BLaER1 (cell line): ENCODE results near the gene ANK3.

Source experiments
- H3K27ac ChIP-seq: shearing (Covaris generic); formaldehyde crosslinking; 2 replicates; pipeline ENCODE4 v1.8.1; 2022
- H3K27me3 ChIP-seq: shearing (Covaris generic); formaldehyde crosslinking; 2 replicates; pipeline ENCODE4 v1.8.1; 2022
- H3K36me3 ChIP-seq: shearing (Covaris generic); formaldehyde crosslinking; 2 replicates; pipeline ENCODE4 v1.8.1; 2022
- H3K4me1 ChIP-seq: shearing (Covaris generic); formaldehyde crosslinking; 2 replicates; pipeline ENCODE4 v1.8.1; 2022
- H3K4me2 ChIP-seq: shearing (Covaris generic); formaldehyde crosslinking; 2 replicates; pipeline ENCODE4 v1.8.1; 2022
- H3K4me3 ChIP-seq: shearing (Covaris generic); formaldehyde crosslinking; 2 replicates; pipeline ENCODE4 v1.8.1; 2022
- H3K9ac ChIP-seq: shearing (Covaris generic); formaldehyde crosslinking; 2 replicates; pipeline ENCODE4 v1.8.1; 2022
- H3K9me3 ChIP-seq: shearing (Covaris generic); formaldehyde crosslinking; 2 replicates; pipeline ENCODE4 v1.8.1; 2022
- H4K20me1 ChIP-seq: shearing (Covaris generic); formaldehyde crosslinking; 2 replicates; pipeline ENCODE4 v1.8.1; 2022
- Cebpa-rat ChIP-seq: shearing (Covaris generic); IDR thresholded peaks from 2 replicates; pipeline ENCODE4 v1.8.1; 2022

ANK3 gene

GRCh38 chr10:60426425-60426824 lies 36.8 kb upstream of the ANK3 start:
- H4K20me1 ChIP-seq, result no peaks in the 10 kb centered on the region
- H3K9me3 ChIP-seq, result no peaks in the 10 kb centered on the region
- H3K4me2 ChIP-seq, result no peak overlapping the region
- H3K4me3 ChIP-seq, result no peak overlapping the region
- no peak overlapping the region for H3K9ac ChIP-seq
- no peaks in the 10 kb centered on the region for H3K4me1 ChIP-seq
- no peaks in the 10 kb centered on the region for H3K36me3 ChIP-seq
- H3K27me3 ChIP-seq, result no peaks in the 10 kb centered on the region
- TF ChIP-seq Cebpa-rat, result no peak
- H3K27ac ChIP-seq, result no peak overlapping the region

- H3K9me3 ChIP-seq, result no peaks in the 10 kb centered on the region
- no peak overlapping the region for H3K27ac ChIP-seq
- H4K20me1 ChIP-seq, result no peaks in the 10 kb centered on the region
- H3K9ac ChIP-seq, result no peak overlapping the region
- no peak overlapping the region for H3K4me3 ChIP-seq
- no peaks in the 10 kb centered on the region for H3K36me3 ChIP-seq
- H3K27me3 ChIP-seq, result no peaks in the 10 kb centered on the region
- H3K4me2 ChIP-seq, result no peak overlapping the region
- TF ChIP-seq Cebpa-rat, result no peak
- H3K4me1 ChIP-seq, result no peaks in the 10 kb centered on the region
These were observed 35.9 kb upstream of the ANK3 start for GRCh38 chr10:60425392-60426110.

- no peak overlapping the region for H3K9ac ChIP-seq
- no peaks in the 10 kb centered on the region for H3K27me3 ChIP-seq
- no peaks in the 10 kb centered on the region for H3K9me3 ChIP-seq
- H3K27ac ChIP-seq, result no peak overlapping the region
- H3K4me1 ChIP-seq, result no peaks in the 10 kb centered on the region
- no peak overlapping the region for H3K4me3 ChIP-seq
- TF ChIP-seq Cebpa-rat, result no peak
- H3K4me2 ChIP-seq, result no peak overlapping the region
- no peaks in the 10 kb centered on the region for H3K36me3 ChIP-seq
- H4K20me1 ChIP-seq, result no peaks in the 10 kb centered on the region
These were observed 35.3 kb upstream of the ANK3 start for GRCh38 chr10:60424971-60425370.

GRCh38 chr10:60423920-60424319 lies 34.2 kb upstream of the ANK3 start:
- Histone ChIP-seq H3K36me3 (no peaks in the 10 kb centered on the region), H3K4me3 (no peak overlapping the region), H4K20me1 (no peaks in the 10 kb centered on the region), H3K27ac (no peak overlapping the region), H3K27me3 (no peaks in the 10 kb centered on the region), H3K9ac (no peak overlapping the region), H3K9me3 (no peaks in the 10 kb centered on the region), H3K4me1 (no peaks in the 10 kb centered on the region), H3K4me2 (no peak overlapping the region)
- no peak for TF ChIP-seq Cebpa-rat

GRCh38 chr10:60422809-60423208 lies 33.1 kb upstream of the ANK3 start:
- no peak overlapping the region for H3K4me2 ChIP-seq
- no peaks in the 10 kb centered on the region for H3K27me3 ChIP-seq
- no peak overlapping the region for H3K4me3 ChIP-seq
- H3K27ac ChIP-seq, result no peak overlapping the region
- TF ChIP-seq Cebpa-rat, result no peak
- H4K20me1 ChIP-seq, result no peaks in the 10 kb centered on the region
- no peaks in the 10 kb centered on the region for H3K9me3 ChIP-seq
- H3K9ac ChIP-seq, result no peak overlapping the region
- no peaks in the 10 kb centered on the region for H3K36me3 ChIP-seq
- no peaks in the 10 kb centered on the region for H3K4me1 ChIP-seq

- no peak overlapping the region for H3K9ac ChIP-seq
- no peaks in the 10 kb centered on the region for H4K20me1 ChIP-seq
- H3K4me1 ChIP-seq, result no peaks in the 10 kb centered on the region
- no peak overlapping the region for H3K4me2 ChIP-seq
- H3K36me3 ChIP-seq, result no peaks in the 10 kb centered on the region
- TF ChIP-seq Cebpa-rat, result no peak
- H3K27ac ChIP-seq, result no peak overlapping the region
- no peaks in the 10 kb centered on the region for H3K9me3 ChIP-seq
- H3K27me3 ChIP-seq, result no peaks in the 10 kb centered on the region
- H3K4me3 ChIP-seq, result no peak overlapping the region
These were observed 31.6 kb upstream of the ANK3 start for GRCh38 chr10:60420991-60421894.

- H3K36me3 ChIP-seq, result no peaks in the 10 kb centered on the region
- no peak overlapping the region for H3K4me2 ChIP-seq
- H3K4me3 ChIP-seq, result no peak overlapping the region
- H3K9ac ChIP-seq, result no peak overlapping the region
- no peaks in the 10 kb centered on the region for H3K27me3 ChIP-seq
- no peaks in the 10 kb centered on the region for H4K20me1 ChIP-seq
- no peak overlapping the region for H3K27ac ChIP-seq
- no peaks in the 10 kb centered on the region for H3K4me1 ChIP-seq
- no peaks in the 10 kb centered on the region for H3K9me3 ChIP-seq
- no peak for TF ChIP-seq Cebpa-rat
These were observed 29.6 kb upstream of the ANK3 start for GRCh38 chr10:60419249-60419648.

- no peak overlapping the region for H3K4me2 ChIP-seq
- H3K4me1 ChIP-seq, result no peaks in the 10 kb centered on the region
- TF ChIP-seq Cebpa-rat, result no peak
- no peak overlapping the region for H3K27ac ChIP-seq
- no peaks in the 10 kb centered on the region for H3K9me3 ChIP-seq
- H3K36me3 ChIP-seq, result no peaks in the 10 kb centered on the region
- no peak overlapping the region for H3K4me3 ChIP-seq
- no peaks in the 10 kb centered on the region for H4K20me1 ChIP-seq
- no peaks in the 10 kb centered on the region for H3K27me3 ChIP-seq
- H3K9ac ChIP-seq, result no peak overlapping the region
These were observed 28.2 kb upstream of the ANK3 start for GRCh38 chr10:60417901-60418300.

- H3K36me3 ChIP-seq, result no peaks in the 10 kb centered on the region
- no peak overlapping the region for H3K9ac ChIP-seq
- no peak for TF ChIP-seq Cebpa-rat
- H4K20me1 ChIP-seq, result no peaks in the 10 kb centered on the region
- H3K9me3 ChIP-seq, result no peaks in the 10 kb centered on the region
- no peak overlapping the region for H3K4me2 ChIP-seq
- no peaks in the 10 kb centered on the region for H3K27me3 ChIP-seq
- no peak overlapping the region for H3K4me3 ChIP-seq
- no peak overlapping the region for H3K27ac ChIP-seq
- no peaks in the 10 kb centered on the region for H3K4me1 ChIP-seq
These were observed 27.3 kb upstream of the ANK3 start for GRCh38 chr10:60417024-60417423.

GRCh38 chr10:60414877-60415585 lies 25.4 kb upstream of the ANK3 start:
- H3K27me3 ChIP-seq, result no peaks in the 10 kb centered on the region
- H3K9me3 ChIP-seq, result no peaks in the 10 kb centered on the region
- H3K27ac ChIP-seq, result no peak overlapping the region
- no peaks in the 10 kb centered on the region for H4K20me1 ChIP-seq
- no peaks in the 10 kb centered on the region for H3K4me1 ChIP-seq
- no peak for TF ChIP-seq Cebpa-rat
- no peak overlapping the region for H3K4me3 ChIP-seq
- no peak overlapping the region for H3K9ac ChIP-seq
- no peaks in the 10 kb centered on the region for H3K36me3 ChIP-seq
- no peak overlapping the region for H3K4me2 ChIP-seq
